Measurements from ENCODE around the gene SH2D6.

The SH2D6 gene

GRCh38 chr2:85439986-85440385 lies 21.5 kb downstream of the SH2D6 start:
- no peak for DNase-seq (ENCODE audit: low read depth)

GRCh38 chr2:85440729-85441128 lies 22.2 kb downstream of the SH2D6 start:
- no peak for DNase-seq (ENCODE audit: low read depth)

GRCh38 chr2:85441864-85442263 lies 23.4 kb downstream of the SH2D6 start:
- no peak for DNase-seq (ENCODE audit: low read depth)

GRCh38 chr2:85444629-85445172 lies 26.2 kb downstream of the SH2D6 start:
- DNase-seq (ENCODE audit: low read depth), result no peak

- no peak for DNase-seq (ENCODE audit: low read depth)
Observed at GRCh38 chr2:85445316-85446295, 27.1 kb downstream of the SH2D6 start.

- DNase-seq (ENCODE audit: low read depth), result peak; percentile 36
Observed at GRCh38 chr2:85446296-85447221, 28.0 kb downstream of the SH2D6 start.

GRCh38 chr2:85447222-85447585 lies 28.7 kb downstream of the SH2D6 start:
- no peak for DNase-seq (ENCODE audit: low read depth)

GRCh38 chr2:85448461-85449213 lies 30.1 kb downstream of the SH2D6 start:
- no peak for DNase-seq (ENCODE audit: low read depth)

GRCh38 chr2:85449214-85449588 lies 30.7 kb downstream of the SH2D6 start:
- DNase-seq (ENCODE audit: low read depth), result no peak

- no peak for DNase-seq (ENCODE audit: low read depth)
Observed at GRCh38 chr2:85452237-85452636, 33.7 kb downstream of the SH2D6 start.

- no peak for DNase-seq (ENCODE audit: low read depth)
Observed at GRCh38 chr2:85453571-85453970, 35.1 kb downstream of the SH2D6 start.

- no peak for DNase-seq (ENCODE audit: low read depth)
Observed at GRCh38 chr2:85455552-85456090, 37.1 kb downstream of the SH2D6 start.

GRCh38 chr2:85457043-85457442 lies 38.5 kb downstream of the SH2D6 start:
- no peak for DNase-seq (ENCODE audit: low read depth)

- no peak for DNase-seq (ENCODE audit: low read depth)
Observed at GRCh38 chr2:85457877-85458316, 39.4 kb downstream of the SH2D6 start.

GRCh38 chr2:85458601-85459563 lies 40.4 kb downstream of the SH2D6 start:
- no peak for DNase-seq (ENCODE audit: low read depth)

GRCh38 chr2:85459771-85460170 lies 41.3 kb downstream of the SH2D6 start:
- DNase-seq (ENCODE audit: low read depth), result no peak

GRCh38 chr2:85462322-85462721 lies 43.8 kb downstream of the SH2D6 start:
- DNase-seq (ENCODE audit: low read depth), result no peak

GRCh38 chr2:85468096-85468703 lies 49.7 kb downstream of the SH2D6 start:
- DNase-seq (ENCODE audit: low read depth), result no peak

GRCh38 chr2:85468704-85469349 lies 50.3 kb downstream of the SH2D6 start:
- DNase-seq (ENCODE audit: low read depth), result no peak

All from CMK (cell line).